Spleen (tissue), 7 donors: Measurements from ENCODE around the gene TMED7.

ENCODE experiments used
- CTCF ChIP-seq, 11 experiments: fragments of 200-600 bp in 7 of 11; fragments of 450-650 bp in 4 of 11; sonication (generic) in 4 of 11; IDR thresholded peaks in 8 of 11; conservative IDR thresholded peaks in 3 of 11; 1 replicate in 7 of 11; 2 replicates in 4 of 11; pipeline versions ENCODE4 v1.4.0 to v1.8.0; 2016 to 2021; ENCODE audit warnings: antibody characterized with exemption in 11 of 11, inconsistent platforms in 4 of 11, mild to moderate bottlenecking in 1 of 11
- POLR2A ChIP-seq, 3 donors: fragments of 450-650 bp; IDR thresholded peaks; one replicate each; pipeline ENCODE4 v1.5.1; 2017; ENCODE audit warnings: antibody characterized with exemption in 3 of 3, mild to moderate bottlenecking in 1 of 3
- POLR2AphosphoS5 ChIP-seq, 3 donors: sonication (generic); formaldehyde crosslinking; IDR thresholded peaks; one replicate each; pipeline ENCODE4 v1.5.1; 2017; ENCODE audit warnings: antibody characterized with exemption in 3 of 3
- donor health status: DM: no; HTN: no; CAD: no; lungs with moderate emphysema.
- donor health status: DM: no; HTN: no; CAD: no.
- donor health status: DM: no; HTN: no; CAD: no.

GRCh38 chr5:115568668-115569067, 57.2 kb downstream of the TMED7 start:
- TF ChIP-seq POLR2AphosphoS5 (IDR thresholded peaks at IDR 0.05) (no peak), CTCF (IDR thresholded peaks at IDR 0.05 in 8 of 11, conservative IDR thresholded peaks at IDR 0.05 in 3 of 11) (no peak), POLR2A (IDR thresholded peaks at IDR 0.05) (no peak)
